ENCODE data around the gene PAX5.

- TF ChIP-seq NR2C2 (CRISPR knock-in tag; IDR thresholded peaks at IDR 0.05) (no peak), ZNF121 (CRISPR knock-in tag; IDR thresholded peaks at IDR 0.05) (no peak), CTCF (IDR thresholded peaks at IDR 0.05) (no peak), CREM (CRISPR knock-in tag; IDR thresholded peaks at IDR 0.05) (no peak), NFYB (CRISPR knock-in tag; conservative IDR thresholded peaks at IDR 0.05; ENCODE audit: low read depth) (no peak), RORB (CRISPR knock-in tag; IDR thresholded peaks at IDR 0.05) (no peak), SMAD3 (CRISPR knock-in tag; IDR thresholded peaks at IDR 0.05; ENCODE audit: borderline replicate concordance) (no peak), USF2 (CRISPR knock-in tag; IDR thresholded peaks at IDR 0.05) (no peak), ESRRA (CRISPR knock-in tag; IDR thresholded peaks at IDR 0.05; ENCODE audit: borderline replicate concordance) (no peak)
Measured at GRCh38 chr9:36835271-36835996, 198.6 kb downstream of the PAX5 start.

Data from WTC11 (cell line).